MM.1S (cell line): ENCODE data around the gene C12orf75.
"Not testable (repeated sequence)": the region's sequence is repeated elsewhere in the genome, so short reads cannot be mapped to it uniquely, and the experiment has no call there.

Experiments
- CTCF ChIP-seq: fragments of 300-600 bp; sonication (generic); IDR thresholded peaks from 2 replicates; pipeline ENCODE4 v1.5.1; 2016; ENCODE audit warnings: antibody characterized with exemption, low read length, mixed read lengths
- EZH2 ChIP-seq: fragments of 300-600 bp; sonication (generic); optimal IDR thresholded peaks from 2 replicates; pipeline ENCODE3; 2017; ENCODE audit warnings: low read depth, mild to moderate bottlenecking, antibody characterized with exemption, low read length, mixed read lengths
- EZH2phosphoT487 ChIP-seq: fragments of 300-600 bp; sonication (generic); IDR thresholded peaks from 2 replicates; pipeline ENCODE4 v1.6.1; 2018; ENCODE audit warnings: antibody characterized with exemption, low read length

DNA sequence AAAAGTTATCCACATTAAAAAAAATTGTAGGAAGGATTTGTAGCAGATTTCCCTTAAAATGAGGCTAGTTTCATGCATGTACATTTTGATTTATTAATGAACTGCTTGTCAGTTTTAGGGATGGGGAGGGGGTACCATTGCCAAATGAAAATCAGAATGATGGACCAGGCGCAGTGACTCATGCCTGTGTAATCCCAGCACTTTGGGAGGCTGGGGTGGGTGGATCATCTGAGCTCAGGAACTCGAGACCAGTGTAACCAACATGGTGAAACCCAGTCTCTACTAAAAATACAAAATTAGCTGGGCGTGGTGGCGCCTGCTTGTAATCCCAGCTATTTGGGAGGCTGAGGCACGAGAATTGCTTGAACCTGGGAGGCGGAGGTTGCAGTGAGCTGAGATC is 1.8 kb downstream of the C12orf75 start:
- not testable (repeated sequence) for TF ChIP-seq EZH2phosphoT487, CTCF, EZH2
